IMR-90 (cell line): Measurements from ENCODE around the gene NPPC. TPM values are rescaled to one million over a fixed set of nuclear protein-coding genes. Genes with fewer than 3 reads are reported as not detected.
A peak's percentile ranks its signal among the peaks of the same experiment; 100 is the strongest.

Experiments
- ATAC-seq: fragments of 200-7000 bp; cut with Tn5 transposase; 2 replicates; pipeline ENCODE4 v1.9.1; 2020; ENCODE audit warnings: low read depth, mild to moderate bottlenecking, moderate library complexity
- BruUV-seq: library from RNA; stranded (reverse); fragments of 400-500 nt; replicated peaks from 2 replicates; lab custom pipeline; 2021; lab: Mats Ljungman, UMichigan
- CTCF ChIA-PET: fragments of 300-600 bp; formaldehyde crosslinking; extraction: SDS; loops from one replicate; lab custom pipeline; 2021; ENCODE audit warnings: antibody characterized with exemption; lab: Yijun Ruan, JAX
- POLR2A ChIA-PET: fragments of 300-600 bp; sonication (Branson Sonifier 250); formaldehyde crosslinking; loops from one replicate; lab custom pipeline; 2022; ENCODE audit warnings: antibody characterized with exemption; ENCODE audit not compliant: unreplicated experiment; lab: Charles Lee
- DNase-seq: peaks from one replicate; pipeline ENCODE4 v3.0.0; 2013
- H2AFZ ChIP-seq: replicated peaks from 2 replicates; pipeline ENCODE3; 2013; ENCODE audit warnings: low read length, mild to moderate bottlenecking; ENCODE audit not compliant: poor library complexity
- H2AK5ac ChIP-seq: 2 replicates; pipeline ENCODE4 v1.6.1; 2013; ENCODE audit warnings: low read depth, low read length, inconsistent platforms
- H2AK9ac ChIP-seq: replicated peaks from 2 replicates; pipeline ENCODE3; 2013; ENCODE audit warnings: mild to moderate bottlenecking, low read depth, low read length, moderate library complexity; ENCODE audit not compliant: poor library complexity
- H2BK120ac ChIP-seq: 2 replicates; pipeline ENCODE4 v1.6.1; 2013; ENCODE audit warnings: low read depth, low read length, inconsistent platforms
- H2BK15ac ChIP-seq: 3 replicates; pipeline ENCODE4 v1.6.1; 2013; ENCODE audit warnings: low read depth, low read length, inconsistent platforms
- H2BK20ac ChIP-seq: 2 replicates; pipeline ENCODE4 v1.6.1; 2013; ENCODE audit warnings: low read depth, mild to moderate bottlenecking, inconsistent platforms, low read length, moderate library complexity
- H2BK5ac ChIP-seq: 2 replicates; pipeline ENCODE4 v1.6.1; 2013; ENCODE audit warnings: mild to moderate bottlenecking, low read depth, low read length, inconsistent platforms; ENCODE audit not compliant: poor library complexity, severe bottlenecking
- H3K14ac ChIP-seq: replicated peaks from 2 replicates; pipeline ENCODE4 v1.6.1; 2013; ENCODE audit warnings: low read depth, low read length, inconsistent platforms
- H3K18ac ChIP-seq: 2 replicates; pipeline ENCODE4 v1.6.1; 2013; ENCODE audit warnings: low read depth, low read length, control low read depth
- H3K23ac ChIP-seq: 2 replicates; pipeline ENCODE4 v1.6.1; 2013; ENCODE audit warnings: low read depth, low read length, inconsistent platforms
- H3K27ac ChIP-seq: 2 replicates; pipeline ENCODE4 v1.5.1; 2013; ENCODE audit warnings: mild to moderate bottlenecking, control low read depth, low read length; ENCODE audit not compliant: insufficient read depth
- H3K27me3 ChIP-seq: 2 replicates; pipeline ENCODE4 v1.6.1; 2013; ENCODE audit warnings: low read length; ENCODE audit not compliant: control insufficient read depth, insufficient read depth
- H3K36me3 ChIP-seq: 2 replicates; pipeline ENCODE4 v1.6.1; 2013; ENCODE audit warnings: low read length, mixed read lengths; ENCODE audit not compliant: control insufficient read depth, insufficient read depth
- H3K4ac ChIP-seq: 2 replicates; pipeline ENCODE4 v1.6.1; 2013; ENCODE audit warnings: low read depth, low read length, inconsistent platforms
- H3K4me1 ChIP-seq: 2 replicates; pipeline ENCODE4 v1.6.1; 2013; ENCODE audit warnings: low read length, mixed read lengths; ENCODE audit not compliant: control insufficient read depth, insufficient read depth
- H3K4me2 ChIP-seq: 2 replicates; pipeline ENCODE4 v1.6.1; 2013; ENCODE audit warnings: low read depth, mild to moderate bottlenecking, control low read depth, low read length, moderate library complexity
- H3K4me3 ChIP-seq: 2 replicates; pipeline ENCODE4 v1.5.1; 2013; ENCODE audit warnings: low read depth, mild to moderate bottlenecking, control low read depth, low read length, moderate library complexity; ENCODE audit not compliant: insufficient read depth
- H3K56ac ChIP-seq: 2 replicates; pipeline ENCODE4 v1.6.1; 2013; ENCODE audit warnings: low read length, inconsistent platforms; ENCODE audit not compliant: insufficient read depth; ENCODE audit errors: extremely low read depth
- H3K79me1 ChIP-seq, 2 experiments: 2 replicates each; pipeline ENCODE4 v1.6.1; 2013; ENCODE audit warnings: low read length in 2 of 2, inconsistent platforms in 1 of 2, low read depth in 1 of 2
- H3K9ac ChIP-seq: 2 replicates; pipeline ENCODE4 v1.6.1; 2013; ENCODE audit warnings: low read depth, low read length, control low read depth
- H3K9me1 ChIP-seq: 2 replicates; pipeline ENCODE4 v1.6.1; 2013; ENCODE audit warnings: low read length, inconsistent platforms; ENCODE audit not compliant: insufficient read depth
- H3K9me3 ChIP-seq: 2 replicates; pipeline ENCODE4 v1.6.1; 2013; ENCODE audit warnings: low read length; ENCODE audit not compliant: control insufficient read depth, insufficient read depth
- H4K20me1 ChIP-seq: 2 replicates; pipeline ENCODE4 v1.6.1; 2013; ENCODE audit warnings: low read length, inconsistent platforms; ENCODE audit not compliant: insufficient read depth
- H4K5ac ChIP-seq: 2 replicates; pipeline ENCODE4 v1.6.1; 2013; ENCODE audit warnings: mild to moderate bottlenecking, low read depth, low read length, control low read depth
- H4K8ac ChIP-seq, 2 experiments: 2 replicates each; pipeline ENCODE4 v1.6.1; 2013; ENCODE audit warnings: low read depth in 2 of 2, low read length in 2 of 2, control low read depth in 1 of 2, inconsistent platforms in 1 of 2
- H4K91ac ChIP-seq: 2 replicates; pipeline ENCODE4 v1.6.1; 2013; ENCODE audit warnings: low read depth, low read length, inconsistent platforms; ENCODE audit not compliant: insufficient read depth
- BHLHE40 ChIP-seq: fragments of 150-350 bp; IDR thresholded peaks from 2 replicates; pipeline ENCODE4 v1.6.1; 2016; ENCODE audit warnings: mild to moderate bottlenecking, low read depth, low read length
- CHD1 ChIP-seq: IDR thresholded peaks from 2 replicates; pipeline ENCODE4 v1.6.1; 2012; ENCODE audit warnings: low read depth, low read length, improper control_type of control experiment
- MAFK ChIP-seq: IDR thresholded peaks from 2 replicates; pipeline ENCODE4 v1.6.1; 2012; ENCODE audit warnings: low read depth, low read length, improper control_type of control experiment
- NFE2L2 ChIP-seq: fragments of 150-350 bp; IDR thresholded peaks from 2 replicates; pipeline ENCODE4 v1.6.1; 2016; ENCODE audit warnings: low read depth, mild to moderate bottlenecking, low read length
- POLR2A ChIP-seq: IDR thresholded peaks from 2 replicates; pipeline ENCODE4 v1.6.1; 2012; ENCODE audit warnings: mild to moderate bottlenecking, low read depth, low read length
- RAD21 ChIP-seq: IDR thresholded peaks from 2 replicates; pipeline ENCODE4 v1.6.1; 2012; ENCODE audit warnings: low read length, improper control_type of control experiment
- WGBS, 2 experiments: methylation state at CpG; one replicate each; pipeline versions ENCODE4 v1.1.5 to v1.1.7; 2013; ENCODE audit warnings: missing lambda C conversion rate in 2 of 2; ENCODE audit not compliant: insufficient read length in 1 of 2; ENCODE audit errors: extremely low coverage in 2 of 2; 5-methylcytosine and 5-hydroxymethylcytosine counted together
- dilution Hi-C: fragments of 300-500 bp; cut with HindIII; formaldehyde crosslinking; loops from one replicate; pipeline ENCODE4 v1.14.3; 2018; ENCODE audit warnings: low sequenced_read_pairs; ENCODE audit not compliant: unreplicated experiment
- in situ Hi-C: fragments of 300-500 bp; cut with MboI; formaldehyde crosslinking; loops from 3 replicates; pipeline ENCODE4 v1.14.3; 2019; ENCODE audit warnings: low sequenced_read_pairs, inconsistent platforms, mixed read lengths
- intact Hi-C: fragments of 100-400 bp; cut with micrococcal nuclease; formaldehyde crosslinking; loops from 2 replicates; pipeline ENCODE4 v1.10.0; 2022
- polyA plus RNA-seq, 3 experiments: library from polyadenylated mRNA; depleted of rRNA; stranded (reverse); fragments of >200 nt; gene quantifications; 2 replicates each; pipeline ENCODE4 v1.2.3, GENCODE V29; 2012; ENCODE audit warnings: low replicate concordance in 1 of 3
- total RNA-seq: library from RNA; depleted of rRNA; stranded (reverse); fragments of >200 nt; gene quantifications from 2 replicates; pipeline ENCODE4 v1.2.3, GENCODE V29; 2012
- TF ChIP-seq, protein P1 (sequence below): conservative IDR thresholded peaks from 2 replicates; pipeline ENCODE4 v1.5.1; 2012; ENCODE audit warnings: mild to moderate bottlenecking, low read depth, low read length, improper control_type of control experiment

The NPPC gene
- total and polyA plus RNA-seq, 2 of the 4 experiments (the other 2 are of a cell fraction): 0.22 to 0.36 TPM

DNA sequence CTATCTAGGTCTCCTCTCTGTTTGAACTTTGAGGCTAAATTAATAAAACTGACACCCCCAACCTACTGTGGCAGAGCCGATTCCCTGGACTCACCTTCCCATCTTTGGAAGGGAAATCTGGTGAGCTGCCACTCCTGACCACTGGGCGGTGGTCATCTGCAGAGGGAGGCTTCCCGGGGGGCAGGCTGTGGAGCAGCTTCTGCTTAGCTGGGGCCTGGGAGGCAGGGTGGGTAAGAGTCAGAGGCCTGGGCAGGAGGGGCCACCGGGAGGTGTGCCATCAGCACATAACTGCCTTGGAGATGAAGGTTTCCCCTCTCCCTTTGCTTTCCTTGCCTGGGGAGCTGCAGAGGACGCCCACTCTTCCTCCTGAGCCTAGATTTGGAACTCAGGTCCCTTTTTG is 2.3 kb upstream of the NPPC start:
- Histone ChIP-seq H3K14ac (no peak overlapping the region), H3K9me1 (no peaks in the 10 kb centered on the region), H2BK15ac (no peak overlapping the region), H4K8ac (no peak overlapping the region), H3K9me3 (no peaks in the 10 kb centered on the region), H3K4me2 (no peak overlapping the region), H2AK5ac (no peak overlapping the region), H2BK5ac (no peak overlapping the region), H2AK9ac (no peak overlapping the region), H4K20me1 (0 out of 2 replicates have a peak, but pooled peaks cover 3% of the 10 kb centered on the region), H3K18ac (no peak overlapping the region), H4K5ac (no peak overlapping the region), H3K56ac (no peak overlapping the region), H3K79me1 (no peaks in the 10 kb centered on the region), H3K4me1 (peaks cover 5% of the 10 kb centered on the region), H3K4ac (no peak overlapping the region), H3K4me3 (no peak overlapping the region), H2BK120ac (no peak overlapping the region), H4K91ac (no peak overlapping the region), H3K9ac (no peak overlapping the region), H2BK20ac (no peak overlapping the region), H3K23ac (no peak overlapping the region), H2AFZ (no peak overlapping the region), H3K27ac (no peak overlapping the region), H3K27me3 (peaks cover 85% of the 10 kb centered on the region), H3K36me3 (no peaks in the 10 kb centered on the region)
- WGBS, 2 experiments: no CpG with 5 or more reads among the region's 5 CpGs
- ATAC-seq (no peak), DNase-seq (no peak)
- ChIA-PET POLR2A (no interaction called here), CTCF (no interaction called here)
- in situ Hi-C loops: no loop called here
- BruUV-seq: no TSS peak
- intact Hi-C loops: no loop called here
- dilution Hi-C loops: no loop called here
- TF ChIP-seq MAFK: no peak
- TF ChIP-seq NFE2L2: no peak
- TF ChIP-seq BHLHE40: no peak
- TF ChIP-seq, protein P1, sequence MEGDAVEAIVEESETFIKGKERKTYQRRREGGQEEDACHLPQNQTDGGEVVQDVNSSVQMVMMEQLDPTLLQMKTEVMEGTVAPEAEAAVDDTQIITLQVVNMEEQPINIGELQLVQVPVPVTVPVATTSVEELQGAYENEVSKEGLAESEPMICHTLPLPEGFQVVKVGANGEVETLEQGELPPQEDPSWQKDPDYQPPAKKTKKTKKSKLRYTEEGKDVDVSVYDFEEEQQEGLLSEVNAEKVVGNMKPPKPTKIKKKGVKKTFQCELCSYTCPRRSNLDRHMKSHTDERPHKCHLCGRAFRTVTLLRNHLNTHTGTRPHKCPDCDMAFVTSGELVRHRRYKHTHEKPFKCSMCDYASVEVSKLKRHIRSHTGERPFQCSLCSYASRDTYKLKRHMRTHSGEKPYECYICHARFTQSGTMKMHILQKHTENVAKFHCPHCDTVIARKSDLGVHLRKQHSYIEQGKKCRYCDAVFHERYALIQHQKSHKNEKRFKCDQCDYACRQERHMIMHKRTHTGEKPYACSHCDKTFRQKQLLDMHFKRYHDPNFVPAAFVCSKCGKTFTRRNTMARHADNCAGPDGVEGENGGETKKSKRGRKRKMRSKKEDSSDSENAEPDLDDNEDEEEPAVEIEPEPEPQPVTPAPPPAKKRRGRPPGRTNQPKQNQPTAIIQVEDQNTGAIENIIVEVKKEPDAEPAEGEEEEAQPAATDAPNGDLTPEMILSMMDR: 0 out of 2 replicates have a peak, but pooled peaks have one; percentile 10
- peak; percentile 24; the same call in 1 of the 2 replicates for TF ChIP-seq RAD21
- no peak for TF ChIP-seq POLR2A
- no peak for TF ChIP-seq CHD1
